CD4-positive, alpha-beta T cell (primary cell): Measurements from ENCODE around the gene TUBB4B. TPM values are rescaled to one million over a fixed set of nuclear protein-coding genes. Genes with fewer than 3 reads are reported as not detected.
A peak's percentile ranks its signal among the peaks of the same experiment; 100 is the strongest.

ENCODE experiments used
- ATAC-seq: fragments of 200-7000 bp; cut with Tn5 transposase; one replicate; pipeline ENCODE4 v1.10.0; 2022; ENCODE audit warnings: mild to moderate bottlenecking; ENCODE audit not compliant: poor library complexity
- CTCF ChIA-PET: fragments of 350-600 bp; sonication (Branson Sonifier 250); formaldehyde crosslinking; loops from one replicate; lab custom pipeline; 2021; ENCODE audit warnings: antibody characterized with exemption, inconsistent platforms; lab: Charles Lee
- POLR2A ChIA-PET: fragments of 350-600 bp; sonication (Branson Sonifier 250); formaldehyde crosslinking; loops from one replicate; lab custom pipeline; 2021; ENCODE audit warnings: antibody characterized with exemption, inconsistent platforms; lab: Charles Lee
- DNase-seq, 14 experiments: peaks; one replicate each; pipeline ENCODE4 v3.0.0-alpha.2; 2013 to 2020; ENCODE audit warnings: mixed read lengths in 2 of 14
- H3K27ac ChIP-seq, 2 donors: one replicate each; pipeline versions ENCODE4 v1.5.1 to v1.7.0; 2013; ENCODE audit warnings: low read length in 2 of 2, low read depth in 1 of 2, mild to moderate bottlenecking in 1 of 2
- H3K27me3 ChIP-seq, 2 experiments: 1 replicate in 1 of 2; 2 replicates in 1 of 2; pipeline versions ENCODE4 v1.6.1 to v1.7.0; 2013; ENCODE audit warnings: low read length in 2 of 2, control low read depth in 1 of 2, mild to moderate bottlenecking in 1 of 2, moderate library complexity in 1 of 2; ENCODE audit not compliant: insufficient read depth in 2 of 2, control insufficient read depth in 1 of 2
- H3K36me3 ChIP-seq: one replicate; pipeline ENCODE4 v1.6.1; 2013; ENCODE audit warnings: low read length, control low read depth; ENCODE audit not compliant: insufficient read depth
- H3K4me1 ChIP-seq: one replicate; pipeline ENCODE4 v1.6.1; 2013; ENCODE audit warnings: low read length, control low read depth; ENCODE audit not compliant: insufficient read depth
- H3K4me3 ChIP-seq: one replicate; pipeline ENCODE4 v1.5.1; 2013; ENCODE audit warnings: mild to moderate bottlenecking, low read length, moderate library complexity
- H3K9me3 ChIP-seq, 2 experiments: 1 replicate in 1 of 2; 2 replicates in 1 of 2; pipeline versions ENCODE4 v1.6.1 to v1.7.0; 2013; ENCODE audit warnings: low read length in 2 of 2, mild to moderate bottlenecking in 2 of 2, control low read depth in 1 of 2, moderate library complexity in 1 of 2; ENCODE audit not compliant: control insufficient read depth in 1 of 2, insufficient read depth in 1 of 2
- H3K27ac Mint-ChIP-seq: one replicate; pipeline ENCODE4 v1.8.0; 2020; ENCODE audit warnings: mixed read lengths
- H3K27me3 Mint-ChIP-seq: one replicate; pipeline ENCODE4 v1.8.0; 2021; ENCODE audit warnings: mixed read lengths
- H3K36me3 Mint-ChIP-seq: one replicate; pipeline ENCODE4 v1.8.0; 2021; ENCODE audit warnings: low read depth, mixed read lengths
- H3K4me1 Mint-ChIP-seq: one replicate; pipeline ENCODE4 v1.8.0; 2021; ENCODE audit warnings: low read depth, mixed read lengths
- H3K4me3 Mint-ChIP-seq: one replicate; pipeline ENCODE4 v1.8.0; 2020; ENCODE audit warnings: mild to moderate bottlenecking, mixed read lengths
- H3K9me3 Mint-ChIP-seq: one replicate; pipeline ENCODE4 v1.8.0; 2020; ENCODE audit warnings: mixed read lengths
- intact Hi-C, 2 experiments: fragments of 100-400 bp; cut with DNase I in 1 of 2; cut with micrococcal nuclease in 1 of 2; formaldehyde crosslinking; loops; one replicate each; pipeline versions ENCODE4 v1.15.1 to v1.9.0; 2023 to 2025; cut with DNase I, micrococcal nuclease
- total RNA-seq, 174 experiments: library from RNA in 2 of 174; stranded (reverse) in 2 of 174; gene quantifications; one replicate each; pipeline ENCODE4 v1.2.3 and lab custom pipeline; 2021 to 2026
- TF ChIP-seq, protein P1 (sequence below): fragments of 200-600 bp; IDR thresholded peaks from one replicate; pipeline ENCODE4 v1.8.0; 2022; ENCODE audit warnings: antibody characterized with exemption, mild to moderate bottlenecking

TUBB4B gene
- total RNA-seq, 2 experiments from 2014 or later: 93.8 to 98.2 TPM

DNA sequence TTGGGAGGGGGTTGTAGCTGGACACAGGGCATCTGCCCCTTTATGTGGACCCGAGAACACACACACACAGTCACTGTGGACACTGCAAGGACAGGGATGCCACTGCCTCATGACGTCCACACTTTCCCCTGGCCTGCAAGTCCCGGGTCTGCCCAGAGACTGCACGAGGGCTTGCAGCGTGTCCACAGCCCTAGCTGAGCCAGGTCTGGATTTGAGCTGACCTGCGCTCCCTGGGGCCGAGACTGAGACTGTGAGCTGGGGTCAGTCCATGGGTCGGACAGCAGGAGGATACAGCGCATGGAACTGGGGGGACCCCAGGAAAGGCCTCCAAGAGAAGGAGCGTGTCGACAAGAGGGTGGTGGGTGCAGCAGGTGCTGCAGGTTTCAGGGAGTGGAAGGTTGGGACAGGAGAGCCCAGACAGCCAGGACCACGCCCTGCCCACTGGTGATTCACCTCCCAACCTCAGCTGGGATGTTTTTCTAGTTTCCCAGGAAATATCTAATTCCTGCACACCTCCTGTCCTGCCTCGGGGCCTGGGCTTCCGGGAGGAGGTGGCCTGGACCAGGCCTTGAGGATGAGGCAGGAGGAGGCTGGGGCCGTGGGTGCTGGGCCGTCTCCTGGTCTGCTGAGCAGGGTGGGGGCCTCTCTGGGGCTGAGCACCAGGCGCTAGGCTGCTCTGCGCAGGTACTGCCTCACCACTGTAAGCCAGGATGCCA lies 14.6 kb upstream of the TUBB4B start:
- Histone ChIP-seq H3K27me3 (peaks cover 3 to 16% of the 10 kb centered on the region in 2 experiments), H3K9me3 (peaks cover 0 to 4% of the 10 kb centered on the region in 2 experiments), H3K27ac (no peak overlapping the region), H3K4me1 (peaks cover 34% of the 10 kb centered on the region), H3K36me3 (no peaks in the 10 kb centered on the region), H3K4me3 (no peak overlapping the region)
- H3K36me3 Mint-ChIP-seq: no peaks in the 10 kb centered on the region
- no peaks in the 10 kb centered on the region for H3K9me3 Mint-ChIP-seq
- H3K27ac Mint-ChIP-seq: no peak overlapping the region
- H3K4me1 Mint-ChIP-seq: peaks cover 18% of the 10 kb centered on the region
- ATAC-seq: no peak
- TF ChIP-seq, protein P1, sequence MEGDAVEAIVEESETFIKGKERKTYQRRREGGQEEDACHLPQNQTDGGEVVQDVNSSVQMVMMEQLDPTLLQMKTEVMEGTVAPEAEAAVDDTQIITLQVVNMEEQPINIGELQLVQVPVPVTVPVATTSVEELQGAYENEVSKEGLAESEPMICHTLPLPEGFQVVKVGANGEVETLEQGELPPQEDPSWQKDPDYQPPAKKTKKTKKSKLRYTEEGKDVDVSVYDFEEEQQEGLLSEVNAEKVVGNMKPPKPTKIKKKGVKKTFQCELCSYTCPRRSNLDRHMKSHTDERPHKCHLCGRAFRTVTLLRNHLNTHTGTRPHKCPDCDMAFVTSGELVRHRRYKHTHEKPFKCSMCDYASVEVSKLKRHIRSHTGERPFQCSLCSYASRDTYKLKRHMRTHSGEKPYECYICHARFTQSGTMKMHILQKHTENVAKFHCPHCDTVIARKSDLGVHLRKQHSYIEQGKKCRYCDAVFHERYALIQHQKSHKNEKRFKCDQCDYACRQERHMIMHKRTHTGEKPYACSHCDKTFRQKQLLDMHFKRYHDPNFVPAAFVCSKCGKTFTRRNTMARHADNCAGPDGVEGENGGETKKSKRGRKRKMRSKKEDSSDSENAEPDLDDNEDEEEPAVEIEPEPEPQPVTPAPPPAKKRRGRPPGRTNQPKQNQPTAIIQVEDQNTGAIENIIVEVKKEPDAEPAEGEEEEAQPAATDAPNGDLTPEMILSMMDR: no peak
- POLR2A ChIA-PET: interaction anchor here (1.3 to 2.4 kb wide), 4 partner anchors 14 to 131 kb away, joined by 4 to 15 read pairs (median 8); partner anchors contain the start of genes TPRN and TUBB4B
- no peak for DNase-seq
- peaks cover 5% of the 10 kb centered on the region for H3K27me3 Mint-ChIP-seq
- H3K4me3 Mint-ChIP-seq: no peak overlapping the region
- intact Hi-C loops: loop anchor here (1.0 to 5.0 kb wide), 5 partner anchors 104 to 180 kb away; partner anchors contain the start of gene NPDC1 (in 2 of the 2)
- CTCF ChIA-PET: interaction anchor here (0.6 to 2.5 kb wide), 3 partner anchors 10 to 198 kb away, joined by 3 to 15 read pairs (median 4); no protein-coding TSS in a partner anchor

DNA sequence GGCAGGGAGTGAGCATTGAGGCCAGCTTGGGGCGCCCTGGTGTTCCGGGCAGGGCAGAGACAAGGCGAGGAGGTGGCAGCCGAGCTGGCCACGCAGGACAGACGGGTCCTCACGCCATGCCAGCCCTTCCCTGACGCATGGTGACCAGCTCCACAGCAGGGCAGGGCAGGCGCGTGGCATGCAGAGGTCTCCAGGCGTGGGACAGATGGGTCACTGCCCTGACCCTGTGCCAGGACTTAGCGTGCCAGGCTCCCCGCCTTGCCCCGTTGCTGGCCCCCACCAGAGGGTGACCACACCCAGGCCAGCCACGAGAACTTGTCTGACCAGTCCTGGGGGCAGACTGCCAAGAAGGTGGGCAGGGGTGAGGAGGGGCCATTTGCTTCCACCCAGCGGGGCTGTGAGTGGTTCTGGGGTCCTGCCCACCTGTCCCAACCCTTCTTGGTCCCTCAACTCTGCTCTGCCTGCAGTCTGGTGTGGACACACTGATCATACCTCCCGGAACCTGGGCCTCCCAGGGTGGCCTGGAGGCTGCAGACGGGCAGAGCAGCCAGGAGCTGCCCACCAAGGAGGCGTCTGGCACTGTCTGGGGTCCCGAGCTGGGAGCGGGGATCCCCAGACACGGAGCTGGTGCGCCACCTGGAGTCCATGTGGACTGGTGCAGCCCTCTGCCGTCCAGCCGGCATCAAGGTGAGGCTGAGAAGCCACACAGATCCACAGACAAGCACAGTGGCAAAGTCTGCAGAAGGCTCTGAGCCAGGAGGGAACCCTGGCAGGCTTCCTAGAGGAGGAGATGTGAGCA lies 13.8 kb upstream of the TUBB4B start, which contains the start of gene RNF224:
Gene RNF224 (plus strand): TSS at position 449 of the 799 bp plus-strand sequence. CDS start 834 bp downstream, outside the sequence.
- Mint-ChIP-seq H3K27ac (no peak within 1 kb of the TSS), H3K4me1 (peaks cover 18% of the 10 kb centered on the region), H3K9me3 (no peaks in the 10 kb centered on the region), H3K4me3 (peak within 1 kb of the TSS; percentile 1), H3K27me3 (peaks cover 5% of the 10 kb centered on the region), H3K36me3 (no peaks in the 10 kb centered on the region)
- peaks cover 31% of the 10 kb centered on the region for H3K4me1 ChIP-seq
- peaks cover 0 to 10% of the 10 kb centered on the region in 2 experiments for H3K9me3 ChIP-seq
- no peak within 1 kb of the TSS for H3K27ac ChIP-seq
- peak; percentile 73 to 89 (median 78) for DNase-seq
- H3K36me3 ChIP-seq: no peaks in the 10 kb centered on the region
- CTCF ChIA-PET: interaction anchor here (0.5 to 2.5 kb wide), 15 partner anchors 9 to 198 kb away, joined by 3 to 15 read pairs (median 3); partner anchors contain the start of genes ANAPC2, NPDC1 and SSNA1
- H3K27me3 ChIP-seq: peaks cover 3 to 16% of the 10 kb centered on the region in 2 experiments
- peak; percentile 24 for ATAC-seq
- intact Hi-C loops: loop anchor here (1.0 to 5.0 kb wide), 5 partner anchors 105 to 181 kb away; partner anchors contain the start of gene NPDC1 (in 2 of the 2)
- POLR2A ChIA-PET: interaction anchor here (1.0 to 2.4 kb wide), 5 partner anchors 13 to 141 kb away, joined by 3 to 15 read pairs (median 5); partner anchors contain the start of genes MAN1B1, TPRN and TUBB4B
- TF ChIP-seq, protein P1: peak; percentile 84
- no peak within 1 kb of the TSS for H3K4me3 ChIP-seq
